H1 (cell line): ENCODE results near the gene LRRC45. TPM values are rescaled to one million over a fixed set of nuclear protein-coding genes. Genes with fewer than 3 reads are reported as not detected.

Source experiments
- CTCF ChIA-PET: fragments of 300-600 bp; sonication (Branson Sonifier 250); formaldehyde crosslinking; loops from one replicate; lab custom pipeline; 2021; ENCODE audit not compliant: partially characterized antibody; lab: Charles Lee
- POLR2A ChIA-PET: fragments of 300-600 bp; sonication (Branson Sonifier 250); formaldehyde crosslinking; loops from one replicate; lab custom pipeline; 2021; ENCODE audit warnings: inconsistent platforms; ENCODE audit not compliant: partially characterized antibody; lab: Charles Lee
- DNase-seq, 2 experiments: peaks; one replicate each; pipeline versions ENCODE4 v3.0.0 to v3.0.0-alpha.2; 2010 to 2022; ENCODE audit warnings: low spot score in 2 of 2, low read depth in 1 of 2, mixed read lengths in 1 of 2
- FAIRE-seq: peaks from 2 replicates; lab custom pipeline; 2011; peaks lifted over from hg19 to GRCh38; lab: Jason Lieb, UNC
- H2AFZ ChIP-seq: 2 replicates; pipeline ENCODE4 v1.8.1; 2012; ENCODE audit warnings: low read length, inconsistent platforms
- H2AK5ac ChIP-seq: 2 replicates; pipeline ENCODE4 v1.6.1; 2013; ENCODE audit warnings: low read depth, low read length
- H2BK120ac ChIP-seq: replicated peaks from 2 replicates; pipeline ENCODE3; 2013; ENCODE audit warnings: low read depth, low read length, inconsistent platforms
- H2BK12ac ChIP-seq: 2 replicates; pipeline ENCODE4 v1.6.1; 2013; ENCODE audit warnings: low read depth, low read length
- H2BK15ac ChIP-seq: 2 replicates; pipeline ENCODE4 v1.6.1; 2013; ENCODE audit warnings: low read length
- H2BK20ac ChIP-seq: 2 replicates; pipeline ENCODE4 v1.6.1; 2013; ENCODE audit warnings: low read length
- H2BK5ac ChIP-seq: 2 replicates; pipeline ENCODE4 v1.6.1; 2013; ENCODE audit warnings: low read depth, low read length
- H3K14ac ChIP-seq: 2 replicates; pipeline ENCODE4 v1.6.1; 2013; ENCODE audit warnings: inconsistent platforms; ENCODE audit not compliant: insufficient read length
- H3K18ac ChIP-seq: 2 replicates; pipeline ENCODE4 v1.6.1; 2013; ENCODE audit warnings: low read length; ENCODE audit errors: extremely low read depth
- H3K23ac ChIP-seq: 2 replicates; pipeline ENCODE4 v1.6.1; 2013; ENCODE audit warnings: inconsistent platforms; ENCODE audit not compliant: insufficient read length
- H3K23me2 ChIP-seq: 2 replicates; pipeline ENCODE4 v1.6.1; 2013; ENCODE audit warnings: low read depth, low read length
- H3K27ac ChIP-seq: 2 replicates; pipeline ENCODE4 v1.6.1; 2011; ENCODE audit warnings: low read depth, low read length, inconsistent platforms
- H3K27me3 ChIP-seq, 4 experiments: replicated peaks in 1 of 4; 1 replicate in 1 of 4; 2 replicates in 3 of 4; pipeline versions ENCODE4 v1.6.1 to v1.8.1; 2011 to 2013; ENCODE audit warnings: low read length in 3 of 4, mild to moderate bottlenecking in 3 of 4, inconsistent platforms in 2 of 4, mixed read lengths in 2 of 4, moderate library complexity in 1 of 4; ENCODE audit not compliant: control insufficient read depth in 3 of 4, insufficient read depth in 3 of 4; ENCODE audit errors: extremely low read depth in 1 of 4
- H3K36me3 ChIP-seq, 4 experiments: 2 replicates each; pipeline versions ENCODE4 v1.6.1 to v1.8.1; 2011 to 2013; ENCODE audit warnings: mild to moderate bottlenecking in 4 of 4, low read length in 3 of 4, moderate library complexity in 2 of 4, control low read depth in 1 of 4, inconsistent platforms in 1 of 4; ENCODE audit not compliant: insufficient read depth in 4 of 4, control insufficient read depth in 2 of 4
- H3K4ac ChIP-seq: replicated peaks from 2 replicates; pipeline ENCODE3; 2013; ENCODE audit warnings: low read length, low read depth, mixed read lengths, inconsistent platforms; ENCODE audit not compliant: insufficient read length
- H3K4me1 ChIP-seq, 4 experiments: replicated peaks in 1 of 4; 1 replicate in 1 of 4; 2 replicates in 3 of 4; pipeline versions ENCODE4 v1.6.1 to v1.8.1; 2011 to 2013; ENCODE audit warnings: low read length in 3 of 4, inconsistent platforms in 2 of 4, mixed read lengths in 1 of 4; ENCODE audit not compliant: insufficient read depth in 4 of 4, control insufficient read depth in 3 of 4
- H3K4me2 ChIP-seq, 2 experiments: 2 replicates each; pipeline versions ENCODE4 v1.6.1 to v1.8.1; 2011 to 2013; ENCODE audit warnings: low read depth in 2 of 2, low read length in 2 of 2, control low read depth in 1 of 2, inconsistent platforms in 1 of 2, mild to moderate bottlenecking in 1 of 2; ENCODE audit not compliant: insufficient read depth in 1 of 2
- H3K4me3 ChIP-seq, 4 experiments: fragments of 200-600, 300-600 bp in 1 of 4; sonication (generic), shearing (Covaris generic), sonication (Bioruptor Twin) in 1 of 4; 2 replicates each; pipeline versions ENCODE4 v1.5.1 to v1.8.1; 2011 to 2016; ENCODE audit warnings: low read length in 4 of 4, low read depth in 3 of 4, control low read depth in 2 of 4, inconsistent platforms in 2 of 4, mild to moderate bottlenecking in 2 of 4, mixed read lengths in 1 of 4, moderate library complexity in 1 of 4; ENCODE audit not compliant: insufficient read depth in 2 of 4; ENCODE audit errors: extremely low read depth in 1 of 4
- H3K56ac ChIP-seq: replicated peaks from 2 replicates; pipeline ENCODE3; 2013; ENCODE audit warnings: low read depth, mild to moderate bottlenecking, mixed read lengths, low read length, inconsistent platforms; ENCODE audit not compliant: insufficient read length
- H3K79me1 ChIP-seq: 2 replicates; pipeline ENCODE4 v1.6.1; 2013; ENCODE audit warnings: low read depth, low read length, control low read depth
- H3K79me2 ChIP-seq, 2 experiments: 2 replicates each; pipeline versions ENCODE4 v1.6.1 to v1.8.1; 2012 to 2013; ENCODE audit warnings: low read length in 2 of 2, mild to moderate bottlenecking in 2 of 2, inconsistent platforms in 1 of 2; ENCODE audit not compliant: insufficient read depth in 2 of 2, control insufficient read depth in 1 of 2
- H3K9ac ChIP-seq, 4 experiments: replicated peaks in 1 of 4; 1 replicate in 1 of 4; 2 replicates in 3 of 4; pipeline versions ENCODE4 v1.6.1 to v1.8.1; 2011 to 2013; ENCODE audit warnings: low read depth in 3 of 4, low read length in 3 of 4, control low read depth in 2 of 4, mild to moderate bottlenecking in 2 of 4, moderate library complexity in 2 of 4, inconsistent platforms in 1 of 4; ENCODE audit errors: extremely low read depth in 1 of 4
- H3K9me3 ChIP-seq, 2 experiments: 2 replicates each; pipeline versions ENCODE4 v1.6.1 to v1.8.1; 2012 to 2013; ENCODE audit warnings: mild to moderate bottlenecking in 2 of 2, moderate library complexity in 2 of 2, control low read depth in 1 of 2, inconsistent platforms in 1 of 2, low read depth in 1 of 2, low read length in 1 of 2, mixed read lengths in 1 of 2; ENCODE audit not compliant: insufficient read depth in 2 of 2
- H4K20me1 ChIP-seq, 2 experiments: replicated peaks in 1 of 2; 2 replicates each; pipeline versions ENCODE3 to v1.8.1; 2011 to 2013; ENCODE audit warnings: inconsistent platforms in 2 of 2, low read length in 2 of 2, mild to moderate bottlenecking in 1 of 2; ENCODE audit not compliant: insufficient read depth in 2 of 2, control insufficient read depth in 1 of 2
- H4K5ac ChIP-seq: 2 replicates; pipeline ENCODE4 v1.6.1; 2013; ENCODE audit warnings: low read length, low read depth, mixed read lengths, inconsistent platforms; ENCODE audit not compliant: insufficient read length
- H4K8ac ChIP-seq: 2 replicates; pipeline ENCODE4 v1.8.0; 2013; ENCODE audit warnings: mild to moderate bottlenecking, moderate library complexity, low read length, inconsistent platforms; ENCODE audit not compliant: insufficient read depth; ENCODE audit errors: extremely low read depth
- H4K91ac ChIP-seq: replicated peaks from 2 replicates; pipeline ENCODE3; 2013; ENCODE audit warnings: low read length, mixed read lengths, inconsistent platforms; ENCODE audit not compliant: insufficient read length
- CTBP2 ChIP-seq: IDR thresholded peaks from 2 replicates; pipeline ENCODE4 v1.7.0; 2011; ENCODE audit warnings: borderline replicate concordance, mild to moderate bottlenecking, moderate library complexity, mixed read lengths, low read length; ENCODE audit not compliant: insufficient read depth, insufficient read length
- CTCF ChIP-seq, 3 experiments: IDR thresholded peaks; 1 replicate in 2 of 3; 2 replicates in 1 of 3; pipeline versions ENCODE4 v1.5.1 to v1.6.1; 2011; ENCODE audit warnings: low read length in 3 of 3, mild to moderate bottlenecking in 3 of 3, inconsistent platforms in 2 of 3, low read depth in 1 of 3, moderate library complexity in 1 of 3; ENCODE audit not compliant: insufficient read depth in 1 of 3; ENCODE audit errors: control extremely low read depth in 1 of 3
- WGBS, 2 experiments: shearing (Covaris generic) in 1 of 2; methylation state at CpG; one replicate each; pipeline versions ENCODE4 v1.1.6 to v1.1.7; 2013 to 2015; ENCODE audit warnings: low lambda C conversion rate in 2 of 2, mixed read lengths in 2 of 2, inconsistent platforms in 1 of 2, low coverage in 1 of 2, missing lambda C conversion rate in 1 of 2; ENCODE audit not compliant: insufficient replicate concordance in 2 of 2, insufficient coverage in 1 of 2, insufficient read length in 1 of 2; ENCODE audit errors: extremely low coverage in 1 of 2, missing lambda C conversion rate in 1 of 2; 5-methylcytosine and 5-hydroxymethylcytosine counted together
- polyA plus RNA-seq, 7 experiments: library from polyadenylated mRNA; depleted of rRNA in 3 of 7; stranded (reverse) in 5 of 7; unstranded in 2 of 7; fragments of >200 nt in 5 of 7; fragments of 200-250 nt in 2 of 7; gene quantifications; 1 replicate in 5 of 7; 2 replicates in 1 of 7; 4 replicates in 1 of 7; pipeline versions ENCODE4 v1.2.1 to v1.2.3, GENCODE V29; 2011 to 2013; ENCODE audit warnings: missing spikeins in 2 of 7, mixed read lengths in 2 of 7
- total RNA-seq: library from RNA; stranded (reverse); fragmentation: NEBNext Ultra II Directional; extraction: Animal tissue kit (Norgen Biotek cat#: 25700); gene quantifications from 2 replicates; pipeline ENCODE4 v1.2.1, GENCODE V29; 2021

The LRRC45 gene
- total and polyA plus RNA-seq, 2 of the 8 experiments (the other 6 are each of a cell fraction or from before 2014, with no cell fraction given), result 11.5 to 29.0 TPM

- Histone ChIP-seq H2AK5ac (no peak overlapping the region), H3K9ac (no peak overlapping the region), H3K14ac (no peak overlapping the region), H3K79me1 (peaks cover 3% of the 10 kb centered on the region), H3K18ac (no peak overlapping the region), H3K23me2 (0 out of 2 replicates have a peak, but pooled peaks cover 1% of the 10 kb centered on the region), H2BK5ac (no peak overlapping the region), H2BK120ac (no peak overlapping the region), H2BK15ac (no peak overlapping the region), H3K36me3 (no peaks in the 10 kb centered on the region; a peak in 2 of 8 replicates), H3K9me3 (no peaks in the 10 kb centered on the region), H4K5ac (no peak overlapping the region), H3K4me2 (no peak overlapping the region), H4K91ac (no peak overlapping the region), H3K56ac (no peak overlapping the region), H3K4me3 (no peak overlapping the region), H4K8ac (peak overlapping the region; percentile 14; the same call in 1 of the 2 replicates), H3K27ac (no peak overlapping the region), H2AFZ (no peak overlapping the region), H4K20me1 (peaks cover 3 to 4% of the 10 kb centered on the region in 2 experiments), H3K79me2 (no peaks in the 10 kb centered on the region), H3K4me1 (peaks cover 0 to 1% (median 0%) of the 10 kb centered on the region in 4 experiments; a peak in 1 of 7 replicates), H3K27me3 (no peaks in the 10 kb centered on the region), H2BK20ac (no peak overlapping the region), H3K23ac (no peak overlapping the region), H2BK12ac (no peak overlapping the region), H3K4ac (no peak overlapping the region)
- 93% methylated on average over 27 of the region's 30 CpGs; no CpG with 5 or more reads in 1 of the 2 experiments for WGBS, 2 experiments
- ChIA-PET CTCF (interaction anchor here (1.2 to 3.4 kb wide), 5 partner anchors 10 to 23 kb away, joined by 4 to 16 read pairs (median 8); no protein-coding TSS in a partner anchor), POLR2A (interaction anchor here (1.0 to 3.2 kb wide), 6 partner anchors 9 to 48 kb away, joined by 3 to 13 read pairs (median 5); partner anchors contain the start of genes CENPX and LRRC45)
- TF ChIP-seq CTBP2, result no peak
- peak; percentile 29 to 50 (median 34) for TF ChIP-seq CTCF (IDR thresholded peaks at IDR 0.05; ENCODE audit: control extremely low read depth in 1 of 3, insufficient read depth in 1 of 3, low read depth in 1 of 3, low read length in 3 of 3)
- FAIRE-seq (no peak), DNase-seq (no peak)
Observed at GRCh38 chr17:82007495-82008257, 15.4 kb upstream of the LRRC45 start.
